Stomach (tissue), 9 donors: Measurements from ENCODE around the gene TFIP11. TPM values are rescaled to one million over a fixed set of nuclear protein-coding genes. Genes with fewer than 3 reads are reported as not detected.

Source experiments
- DNase-seq, 2 donors: peaks; one replicate each; pipeline versions ENCODE4 v3.0.0 to v3.0.0-alpha.2; 2013 to 2019
- H3K27ac ChIP-seq, 5 donors: fragments of 200-600 bp in 4 of 5; sonication (generic) in 4 of 5; one replicate each; pipeline ENCODE4 v1.5.1; 2013 to 2019; ENCODE audit warnings: mild to moderate bottlenecking in 1 of 5, moderate library complexity in 1 of 5
- H3K27me3 ChIP-seq, 3 donors: fragments of 200-600 bp; sonication (generic); one replicate each; pipeline ENCODE4 v1.5.1; 2017 to 2019; ENCODE audit warnings: mixed run types in 1 of 3
- H3K36me3 ChIP-seq, 4 donors: fragments of 200-600 bp; sonication (generic); 1 replicate in 3 of 4; 2 replicates in 1 of 4; pipeline ENCODE4 v1.5.1; 2016 to 2019
- H3K4me1 ChIP-seq, 4 donors: fragments of 200-600 bp; sonication (generic); one replicate each; pipeline ENCODE4 v1.5.1; 2016 to 2019
- H3K4me3 ChIP-seq, 4 donors: fragments of 200-600 bp; sonication (generic) in 3 of 4; one replicate each; pipeline ENCODE4 v1.5.1; 2016 to 2019; ENCODE audit warnings: mild to moderate bottlenecking in 1 of 4
- H3K9me3 ChIP-seq, 4 donors: fragments of 200-600 bp; sonication (generic); one replicate each; pipeline ENCODE4 v1.5.1; 2016 to 2019
- EP300 ChIP-seq: sonication (generic); formaldehyde crosslinking; IDR thresholded peaks from one replicate; pipeline ENCODE4 v1.6.1; 2017; ENCODE audit warnings: antibody characterized with exemption
- POLR2A ChIP-seq, 4 donors: fragments of 450-650 bp; IDR thresholded peaks; one replicate each; pipeline ENCODE4 v1.6.1; 2016; ENCODE audit warnings: antibody characterized with exemption in 4 of 4, control low read depth in 2 of 4, mild to moderate bottlenecking in 1 of 4, moderate library complexity in 1 of 4
- POLR2AphosphoS5 ChIP-seq, 3 donors: sonication (generic); formaldehyde crosslinking; IDR thresholded peaks; one replicate each; pipeline ENCODE4 v1.6.1; 2016; ENCODE audit warnings: antibody characterized with exemption in 3 of 3
- WGBS, 5 donors: extraction: QIAGEN DNeasy Blood & Tissue Kit in 3 of 5; methylation state at CpG; one replicate each; pipeline versions ENCODE4 v1.1.5 to v1.1.7; 2013 to 2018; 5-methylcytosine and 5-hydroxymethylcytosine counted together
- intact Hi-C: fragments of 100-400 bp; cut with DNase I; formaldehyde crosslinking; loops from one replicate; pipeline ENCODE4 v1.15.1; 2023; ENCODE audit warnings: low total_unique reads
- polyA plus RNA-seq, 3 donors: library from polyadenylated mRNA; stranded (reverse); fragments of 200-250 nt; gene quantifications; one replicate each; pipeline ENCODE4 v1.2.3, GENCODE V29; 2013
- total RNA-seq, 5 donors: library from RNA; depleted of rRNA; stranded (reverse); fragments of >200 nt; gene quantifications; one replicate each; pipeline versions ENCODE4 v1.1.0 to v1.2.3, GENCODE V29; 2014 to 2016
- TF ChIP-seq, protein P1 (sequence below), 7 experiments: fragments of 450-650 bp in 4 of 7; fragments of 200-600 bp in 3 of 7; sonication (generic) in 3 of 7; IDR thresholded peaks; one replicate each; pipeline ENCODE4 v1.5.1; 2016 to 2019; ENCODE audit warnings: antibody characterized with exemption in 7 of 7, control low read depth in 2 of 7, mild to moderate bottlenecking in 1 of 7
- donor health status: healthy with polysubstance abuse.
- donor health status: Bipolar disorder and iron deficiency.
- donor health status: healthy.

TFIP11 gene
- total and polyA plus RNA-seq, 8 donors, result 11.6 to 48.7 (median 22.3) TPM

DNA sequence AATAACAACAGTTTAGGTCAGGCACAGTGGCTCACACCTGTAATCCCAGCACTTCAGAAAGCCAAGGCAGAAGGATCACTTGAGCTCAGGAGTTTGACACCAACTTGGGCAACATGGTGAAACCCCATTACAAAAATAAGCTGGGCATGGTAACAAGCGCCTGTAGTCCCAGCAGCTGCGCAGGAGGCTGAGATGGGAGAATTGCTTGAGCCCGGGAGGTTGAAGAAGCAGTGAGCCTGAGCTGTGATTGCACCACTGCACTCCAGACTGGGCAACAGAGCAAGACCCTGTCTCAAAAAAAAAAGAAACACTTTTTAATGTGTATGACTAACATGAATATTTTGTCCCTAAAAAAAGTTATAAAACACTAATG is 24.5 kb upstream of the TFIP11 start:
- intact Hi-C loops, result no loop called here
- 87 to 99% (median 93%) methylated on average over 3 of the region's 3 CpGs for WGBS, 5 donors
- Histone ChIP-seq H3K36me3 (peaks cover 6 to 62% (median 55%) of the 10 kb centered on the region in 4 donors), H3K27ac (no peak overlapping the region), H3K27me3 (no peaks in the 10 kb centered on the region), H3K4me1 (no peaks in the 10 kb centered on the region), H3K9me3 (no peaks in the 10 kb centered on the region), H3K4me3 (no peak overlapping the region)
- no peak for TF ChIP-seq POLR2AphosphoS5 (IDR thresholded peaks at IDR 0.05)
- TF ChIP-seq, protein P1, sequence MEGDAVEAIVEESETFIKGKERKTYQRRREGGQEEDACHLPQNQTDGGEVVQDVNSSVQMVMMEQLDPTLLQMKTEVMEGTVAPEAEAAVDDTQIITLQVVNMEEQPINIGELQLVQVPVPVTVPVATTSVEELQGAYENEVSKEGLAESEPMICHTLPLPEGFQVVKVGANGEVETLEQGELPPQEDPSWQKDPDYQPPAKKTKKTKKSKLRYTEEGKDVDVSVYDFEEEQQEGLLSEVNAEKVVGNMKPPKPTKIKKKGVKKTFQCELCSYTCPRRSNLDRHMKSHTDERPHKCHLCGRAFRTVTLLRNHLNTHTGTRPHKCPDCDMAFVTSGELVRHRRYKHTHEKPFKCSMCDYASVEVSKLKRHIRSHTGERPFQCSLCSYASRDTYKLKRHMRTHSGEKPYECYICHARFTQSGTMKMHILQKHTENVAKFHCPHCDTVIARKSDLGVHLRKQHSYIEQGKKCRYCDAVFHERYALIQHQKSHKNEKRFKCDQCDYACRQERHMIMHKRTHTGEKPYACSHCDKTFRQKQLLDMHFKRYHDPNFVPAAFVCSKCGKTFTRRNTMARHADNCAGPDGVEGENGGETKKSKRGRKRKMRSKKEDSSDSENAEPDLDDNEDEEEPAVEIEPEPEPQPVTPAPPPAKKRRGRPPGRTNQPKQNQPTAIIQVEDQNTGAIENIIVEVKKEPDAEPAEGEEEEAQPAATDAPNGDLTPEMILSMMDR (IDR thresholded peaks at IDR 0.05), result no peak
- no peak for DNase-seq

DNA sequence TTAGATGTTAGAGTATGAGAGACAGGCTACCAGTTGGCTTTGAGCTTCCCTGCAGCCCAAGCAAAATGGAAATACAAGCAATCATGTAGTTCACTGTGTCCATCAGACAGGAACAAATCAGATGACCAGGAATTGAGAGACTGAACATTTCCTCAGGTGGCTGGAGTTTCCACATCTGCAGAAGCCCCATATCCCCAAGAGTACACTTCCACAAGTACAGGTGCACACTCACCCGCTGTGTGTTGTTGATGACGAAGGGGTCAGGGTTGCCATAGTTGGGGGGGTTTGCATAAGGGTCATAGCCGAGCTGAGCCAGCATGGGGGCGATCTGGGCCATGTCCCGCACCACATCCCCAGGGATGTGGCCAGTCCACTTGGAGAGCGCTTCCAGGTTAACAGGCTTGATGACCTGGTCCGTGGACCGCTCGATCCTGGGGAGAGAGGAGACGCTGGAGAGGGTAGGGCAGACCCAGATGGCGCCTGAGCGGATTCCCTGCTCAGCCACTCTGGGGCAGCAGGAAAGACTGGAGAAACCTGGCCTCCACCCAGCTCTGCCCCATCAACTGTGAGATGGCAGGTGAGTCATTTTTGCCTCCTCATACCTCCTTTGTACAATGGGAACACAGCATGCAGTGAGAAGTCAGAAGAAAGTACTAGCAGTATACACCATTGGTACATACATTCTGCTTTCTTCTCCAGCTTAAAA is 23.9 kb upstream of the TFIP11 start:
- TF ChIP-seq EP300 (no peak), POLR2A (IDR thresholded peaks at IDR 0.05) (no peak), POLR2AphosphoS5 (IDR thresholded peaks at IDR 0.05) (no peak)
- TF ChIP-seq, protein P1 (IDR thresholded peaks at IDR 0.05), result no peak
- Histone ChIP-seq H3K27ac (no peak overlapping the region), H3K4me3 (no peak overlapping the region), H3K4me1 (no peaks in the 10 kb centered on the region), H3K9me3 (no peaks in the 10 kb centered on the region), H3K27me3 (no peaks in the 10 kb centered on the region), H3K36me3 (peaks cover 11 to 63% (median 57%) of the 10 kb centered on the region in 4 donors)
- 91 to 97% (median 95%) methylated on average over 11 to 12 of the region's 12 CpGs for WGBS, 5 donors
- intact Hi-C loops, result no loop called here
- no peak for DNase-seq

DNA sequence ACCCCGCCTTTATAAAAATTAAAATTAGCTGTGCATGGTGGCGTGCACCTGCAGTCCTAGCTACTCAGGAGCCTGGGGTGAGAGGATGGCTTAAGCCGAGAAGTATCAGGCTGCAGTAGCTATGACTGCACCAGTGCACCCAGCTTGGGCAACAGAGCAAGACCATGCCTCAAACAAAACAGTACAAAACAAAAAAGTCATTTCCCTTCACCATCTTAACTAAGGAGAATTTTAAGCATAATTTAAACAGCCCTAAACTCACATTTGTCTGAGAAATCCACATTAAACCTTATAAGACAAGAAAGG is 23.3 kb upstream of the TFIP11 start:
- 89 to 98% (median 95%) methylated on average over 3 of the region's 3 CpGs for WGBS, 5 donors
- DNase-seq, result no peak
- Histone ChIP-seq H3K27ac (no peak overlapping the region), H3K4me1 (no peaks in the 10 kb centered on the region), H3K36me3 (peaks cover 16 to 62% (median 57%) of the 10 kb centered on the region in 4 donors), H3K9me3 (no peaks in the 10 kb centered on the region), H3K4me3 (no peak overlapping the region), H3K27me3 (no peaks in the 10 kb centered on the region)
- TF ChIP-seq POLR2AphosphoS5 (IDR thresholded peaks at IDR 0.05) (no peak), EP300 (no peak), POLR2A (IDR thresholded peaks at IDR 0.05) (no peak)
- TF ChIP-seq, protein P1 (IDR thresholded peaks at IDR 0.05), result no peak
- intact Hi-C loops, result no loop called here

DNA sequence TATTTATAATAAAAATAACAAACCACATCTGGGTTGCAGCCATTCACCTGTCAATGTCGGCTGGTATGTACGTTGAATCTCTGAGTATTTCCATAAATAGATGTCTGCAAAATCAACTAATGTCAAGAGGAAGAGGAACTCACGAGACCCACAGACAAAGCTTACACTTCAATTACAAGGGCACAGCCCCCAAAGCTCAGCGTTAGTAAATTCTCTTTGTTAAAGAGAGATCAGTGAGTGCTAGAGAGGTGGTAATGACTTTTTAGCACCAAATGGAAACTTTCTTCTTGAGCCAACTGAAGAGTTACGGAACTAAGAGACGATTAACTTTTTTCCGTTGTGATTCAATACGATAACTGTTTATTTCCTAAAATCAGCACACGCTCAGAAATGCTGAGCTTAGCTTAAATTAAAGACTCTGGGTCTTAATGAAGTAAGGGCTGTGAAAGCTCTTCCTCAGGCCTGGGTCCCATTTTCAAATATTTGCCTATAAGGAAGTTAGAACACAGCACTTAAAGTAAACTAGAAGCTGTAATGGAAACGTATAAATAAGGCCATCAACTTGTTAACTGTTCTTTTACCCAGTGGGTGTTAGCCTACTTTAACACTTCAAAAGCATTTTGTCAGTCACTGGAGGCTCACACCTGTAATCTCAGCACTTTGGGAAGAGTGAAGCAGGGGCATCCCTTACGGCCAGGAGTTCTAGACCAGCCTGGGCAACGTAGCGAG is 22.8 kb upstream of the TFIP11 start:
- Histone ChIP-seq H3K4me3 (no peak overlapping the region), H3K36me3 (peaks cover 16 to 62% (median 56%) of the 10 kb centered on the region in 4 donors), H3K27ac (no peak overlapping the region), H3K27me3 (no peaks in the 10 kb centered on the region), H3K4me1 (no peaks in the 10 kb centered on the region), H3K9me3 (no peaks in the 10 kb centered on the region)
- 56 to 71% (median 62%) methylated on average over 13 of the region's 13 CpGs for WGBS, 5 donors
- peak in 1 of 2 donors; percentile 31 for DNase-seq
- intact Hi-C loops, result no loop called here
- no peak for TF ChIP-seq EP300
- no peak for TF ChIP-seq POLR2A (IDR thresholded peaks at IDR 0.05)
- no peak for TF ChIP-seq POLR2AphosphoS5 (IDR thresholded peaks at IDR 0.05)
- TF ChIP-seq, protein P1 (IDR thresholded peaks at IDR 0.05), result no peak
